Retinal pigment epithelial cell (primary cell): ENCODE measurements around the gene EME2.

ENCODE experiments used
- DNase-seq: peaks from one replicate; pipeline ENCODE4 v3.0.0-alpha.2; 2010; ENCODE audit warnings: low read depth
- H3K4me3 ChIP-seq: 2 replicates; pipeline ENCODE4 v1.5.1; 2011; ENCODE audit warnings: mild to moderate bottlenecking, low read length, control low read depth, moderate library complexity
- TF ChIP-seq, protein P1 (sequence below): conservative IDR thresholded peaks from 2 replicates; pipeline ENCODE4 v1.5.1; 2011; ENCODE audit warnings: low read depth, low read length, control low read depth, inconsistent platforms

EME2 gene

DNA sequence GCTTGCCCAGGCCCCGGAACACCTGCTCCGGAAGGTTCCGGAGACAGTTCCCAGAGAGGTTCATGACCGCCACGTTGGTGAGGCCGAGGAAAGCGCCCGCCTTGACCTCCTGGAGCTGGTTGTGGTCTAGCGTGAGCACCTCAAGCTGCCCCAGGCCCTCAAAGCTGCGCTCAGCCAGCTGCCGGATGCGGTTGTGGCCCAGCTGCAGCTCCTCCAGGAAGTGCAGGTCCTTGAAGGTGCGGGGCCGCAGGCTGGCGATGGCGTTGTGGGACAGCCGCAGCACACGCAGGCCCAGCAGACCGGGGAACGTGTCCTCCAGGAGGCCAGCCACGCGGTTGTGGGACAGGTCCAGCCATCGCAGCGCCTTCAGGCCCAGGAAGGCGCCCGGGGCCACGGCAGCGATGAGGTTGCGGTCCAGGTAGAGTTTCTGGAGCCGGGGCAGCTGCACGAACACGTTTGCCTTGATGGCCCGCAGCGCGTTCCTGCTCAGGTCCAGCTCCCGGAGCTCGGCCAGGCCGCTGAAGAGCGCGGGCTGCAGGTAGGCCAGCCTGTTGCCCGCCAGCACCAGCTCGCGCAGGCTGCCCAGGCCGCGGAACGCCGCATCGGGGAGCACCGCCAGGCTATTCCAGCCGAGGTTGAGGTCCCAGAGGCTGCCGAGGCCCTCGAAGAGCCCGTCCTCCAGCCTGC lies 18.8 kb downstream of the EME2 start:
- DNase-seq = no peak
- TF ChIP-seq, protein P1, sequence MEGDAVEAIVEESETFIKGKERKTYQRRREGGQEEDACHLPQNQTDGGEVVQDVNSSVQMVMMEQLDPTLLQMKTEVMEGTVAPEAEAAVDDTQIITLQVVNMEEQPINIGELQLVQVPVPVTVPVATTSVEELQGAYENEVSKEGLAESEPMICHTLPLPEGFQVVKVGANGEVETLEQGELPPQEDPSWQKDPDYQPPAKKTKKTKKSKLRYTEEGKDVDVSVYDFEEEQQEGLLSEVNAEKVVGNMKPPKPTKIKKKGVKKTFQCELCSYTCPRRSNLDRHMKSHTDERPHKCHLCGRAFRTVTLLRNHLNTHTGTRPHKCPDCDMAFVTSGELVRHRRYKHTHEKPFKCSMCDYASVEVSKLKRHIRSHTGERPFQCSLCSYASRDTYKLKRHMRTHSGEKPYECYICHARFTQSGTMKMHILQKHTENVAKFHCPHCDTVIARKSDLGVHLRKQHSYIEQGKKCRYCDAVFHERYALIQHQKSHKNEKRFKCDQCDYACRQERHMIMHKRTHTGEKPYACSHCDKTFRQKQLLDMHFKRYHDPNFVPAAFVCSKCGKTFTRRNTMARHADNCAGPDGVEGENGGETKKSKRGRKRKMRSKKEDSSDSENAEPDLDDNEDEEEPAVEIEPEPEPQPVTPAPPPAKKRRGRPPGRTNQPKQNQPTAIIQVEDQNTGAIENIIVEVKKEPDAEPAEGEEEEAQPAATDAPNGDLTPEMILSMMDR = no peak

DNA sequence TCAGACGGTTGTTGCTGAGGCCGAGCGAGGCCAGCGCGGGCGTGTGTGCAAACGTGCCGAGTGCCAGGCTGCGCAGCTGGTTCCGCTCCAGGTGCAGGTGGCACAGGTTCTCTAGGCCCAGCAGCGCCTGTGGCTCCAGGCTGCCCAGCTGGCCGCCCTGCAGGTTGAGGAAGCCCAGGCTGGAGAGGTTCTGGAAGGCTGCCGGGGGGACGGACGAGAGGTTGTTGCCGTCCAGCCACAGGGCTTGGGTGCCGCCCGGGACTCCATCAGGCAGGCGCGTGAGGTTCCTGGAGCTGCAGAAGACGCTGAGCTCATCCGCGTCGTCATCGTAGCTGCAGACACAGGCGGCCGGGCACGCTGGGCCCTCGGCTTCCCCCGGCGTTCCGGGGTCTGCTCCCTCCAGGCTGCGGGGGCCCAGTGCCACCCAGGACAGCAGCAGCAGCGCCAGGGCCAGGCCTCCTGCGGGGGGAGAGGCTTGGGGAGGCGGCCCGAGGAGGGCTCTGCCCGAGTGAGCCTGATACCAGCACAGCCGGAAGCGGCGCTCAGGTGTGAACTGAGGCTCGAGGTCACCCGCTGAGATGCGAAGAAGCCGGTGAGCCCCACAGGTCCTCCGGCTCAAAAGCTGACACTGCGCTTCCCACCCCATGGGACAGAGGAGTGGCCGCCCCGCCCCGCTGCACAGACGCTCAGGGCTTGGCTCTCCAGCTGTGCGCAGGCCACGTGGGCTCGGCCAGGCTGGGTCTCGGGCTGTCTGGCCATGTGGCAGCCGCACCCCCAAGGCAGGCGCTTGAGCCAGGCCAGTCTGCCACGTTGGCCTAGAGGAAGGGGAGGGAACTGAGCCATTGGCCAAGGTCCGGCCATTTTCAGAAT lies 19.6 kb downstream of the EME2 start:
- TF ChIP-seq, protein P1 = no peak
- H3K4me3 ChIP-seq = no peak overlapping the region
- DNase-seq = no peak

More for the DNA sequence above, 18.8 kb downstream of the EME2 start:
- H3K4me3 ChIP-seq = no peak overlapping the region

DNA sequence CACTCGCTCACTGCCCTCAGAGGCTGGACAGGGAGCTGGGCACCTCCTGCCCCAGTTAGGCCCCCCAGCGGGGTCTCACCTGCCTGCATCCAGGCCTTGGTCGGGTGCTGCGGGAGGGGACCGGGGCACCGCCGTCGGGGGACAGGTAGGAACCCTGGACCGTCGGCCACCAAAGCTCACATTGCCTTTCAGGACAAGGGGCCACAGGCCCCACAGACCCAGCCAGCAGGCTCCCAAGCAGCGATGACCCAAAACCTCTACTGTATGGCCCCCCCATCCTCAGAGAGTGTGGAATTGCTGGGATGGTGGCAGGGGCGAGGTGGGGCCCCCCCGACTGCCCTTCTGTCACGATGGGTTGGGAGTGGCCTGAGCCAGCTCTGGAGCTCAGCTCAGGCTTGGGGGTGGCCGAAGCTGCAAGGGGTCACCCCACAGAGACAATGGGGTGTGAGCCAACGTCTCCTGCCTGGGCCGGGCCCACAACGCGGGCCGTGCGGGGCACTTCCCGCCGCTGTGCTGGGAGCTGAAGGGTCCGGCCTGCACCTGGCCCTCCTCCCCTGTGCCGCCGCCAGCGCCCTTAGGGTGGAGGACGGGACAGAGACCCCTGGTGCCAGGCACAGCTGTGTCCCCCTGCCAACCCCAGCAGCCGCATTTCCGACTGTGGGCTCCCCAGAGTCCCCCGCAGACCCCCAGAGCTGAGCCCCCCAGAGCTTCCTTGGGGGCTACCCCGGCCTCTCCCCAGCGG lies 20.4 kb downstream of the EME2 start:
- DNase-seq = no peak
- peak overlapping the region; percentile 14 for H3K4me3 ChIP-seq
- TF ChIP-seq, protein P1 = no peak

DNA sequence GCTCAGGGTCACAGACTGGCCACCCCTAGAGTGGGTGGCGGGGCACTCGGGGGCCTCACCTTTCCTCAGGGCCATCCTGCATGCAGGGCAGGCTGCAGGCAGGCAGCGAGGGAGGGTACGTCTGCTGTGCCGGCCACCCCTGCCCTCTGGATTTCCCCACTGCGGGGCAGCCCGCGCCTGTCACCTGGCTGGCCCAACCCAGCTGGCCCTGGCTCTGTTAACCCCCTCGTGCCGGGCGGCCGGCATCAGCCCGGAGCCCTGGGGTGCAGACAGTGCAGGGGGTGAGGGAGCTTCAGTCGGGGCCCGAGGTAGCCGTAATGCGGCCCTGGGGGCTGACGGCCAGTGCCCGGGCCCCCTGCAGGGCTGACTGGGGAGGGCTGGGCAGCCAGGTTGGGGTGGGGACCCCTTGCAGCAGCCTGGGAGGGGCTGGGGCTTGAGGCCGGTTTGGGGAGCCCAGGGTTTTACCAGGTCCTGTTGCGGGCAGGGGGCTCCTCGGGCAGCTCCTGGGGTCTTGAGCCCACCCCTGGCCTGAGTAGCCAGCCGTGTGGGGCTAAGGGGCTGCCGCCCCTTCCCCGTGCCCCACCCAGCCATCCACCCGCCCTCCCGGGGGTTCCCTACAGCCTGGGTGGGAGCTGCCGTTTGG lies 21.1 kb downstream of the EME2 start, which contains the start of gene IGFALS:
Gene IGFALS, minus strand, starts transcription at position 128 of the 643 bp plus-strand sequence. Its CDS starts 53 bp downstream, at position 75.
- DNase-seq = no peak
- H3K4me3 ChIP-seq = peak within 1 kb of the TSS; percentile 20
- TF ChIP-seq, protein P1 = no peak

DNA sequence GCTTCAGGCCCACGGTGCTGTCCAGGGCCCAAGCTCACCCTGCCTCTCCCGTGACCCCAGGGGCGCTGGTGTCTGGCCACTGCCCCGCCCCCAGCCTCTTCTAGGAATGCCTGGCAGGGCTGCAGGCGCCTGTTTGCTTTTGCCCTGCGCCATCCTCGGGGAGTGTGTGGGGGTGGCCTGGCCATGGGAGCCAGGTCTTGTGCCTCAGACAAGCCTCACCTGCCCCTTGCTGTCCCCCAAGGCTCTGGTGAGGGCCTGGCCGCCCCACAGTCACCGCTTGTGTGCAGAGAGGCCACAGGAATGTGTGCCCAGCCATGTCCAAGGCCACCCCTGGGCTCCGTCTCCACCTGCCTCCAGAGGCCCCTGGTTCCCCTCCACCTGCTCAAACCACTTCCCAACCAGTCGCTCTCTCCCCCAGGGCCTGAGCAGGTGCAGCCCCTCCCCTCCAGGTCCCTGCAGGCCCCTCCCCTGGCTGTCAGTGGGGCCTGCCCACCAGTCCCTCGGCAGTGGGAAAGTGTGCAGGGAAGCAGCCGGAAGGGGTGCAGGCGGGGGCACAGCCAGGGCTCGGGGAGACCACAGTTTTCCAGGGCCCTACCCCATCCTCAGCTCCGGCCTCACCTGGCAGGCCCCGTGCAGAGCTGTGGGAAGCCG lies 21.7 kb downstream of the EME2 start:
- H3K4me3 ChIP-seq = peak overlapping the region; percentile 20
- TF ChIP-seq, protein P1 = no peak
- no peak for DNase-seq
